Natural killer cell (primary cell): ENCODE results near the gene GRM1. TPM values are rescaled to one million over a fixed set of nuclear protein-coding genes. Genes with fewer than 3 reads are reported as not detected.

Experiments
- ATAC-seq, 3 donors: fragments of 150-1000 bp in 2 of 3; fragments of 200-7000 bp in 1 of 3; cut with Tn5 transposase; 1 replicate in 1 of 3; 2 replicates in 2 of 3; pipeline ENCODE4 v1.10.0; 2021; ENCODE audit warnings: mild to moderate bottlenecking in 2 of 3, moderate library complexity in 2 of 3
- DNase-seq, 2 donors: peaks; one replicate each; pipeline versions ENCODE4 v3.0.0 to v3.0.0-alpha.2; 2013 to 2021; ENCODE audit warnings: mixed read lengths in 1 of 2
- H3K27ac ChIP-seq: one replicate; pipeline ENCODE4 v1.5.1; 2013; ENCODE audit warnings: mild to moderate bottlenecking, low read length
- H3K27me3 ChIP-seq: one replicate; pipeline ENCODE4 v1.6.1; 2013; ENCODE audit warnings: low read length; ENCODE audit not compliant: control insufficient read depth, insufficient read depth
- H3K36me3 ChIP-seq: one replicate; pipeline ENCODE4 v1.6.1; 2013; ENCODE audit warnings: low read length; ENCODE audit not compliant: control insufficient read depth, insufficient read depth
- H3K4me1 ChIP-seq: one replicate; pipeline ENCODE4 v1.6.1; 2013; ENCODE audit warnings: low read length; ENCODE audit not compliant: control insufficient read depth, insufficient read depth
- H3K4me3 ChIP-seq: one replicate; pipeline ENCODE4 v1.5.1; 2013; ENCODE audit warnings: low read length
- H3K9me3 ChIP-seq: one replicate; pipeline ENCODE4 v1.6.1; 2013; ENCODE audit warnings: low read length; ENCODE audit not compliant: control insufficient read depth, insufficient read depth
- H3K27ac Mint-ChIP-seq, 2 donors: one replicate each; pipeline ENCODE4 v1.8.0; 2022; ENCODE audit warnings: mild to moderate bottlenecking in 2 of 2, mixed read lengths in 2 of 2, moderate library complexity in 1 of 2
- H3K27me3 Mint-ChIP-seq, 2 donors: one replicate each; pipeline ENCODE4 v1.8.0; 2022; ENCODE audit warnings: low read depth in 2 of 2, mixed read lengths in 2 of 2
- H3K36me3 Mint-ChIP-seq: one replicate; pipeline ENCODE4 v1.8.0; 2022; ENCODE audit warnings: mixed read lengths
- H3K4me1 Mint-ChIP-seq, 2 donors: one replicate each; pipeline ENCODE4 v1.8.0; 2022; ENCODE audit warnings: mixed read lengths in 2 of 2
- H3K4me3 Mint-ChIP-seq: one replicate; pipeline ENCODE4 v1.8.0; 2022; ENCODE audit warnings: mild to moderate bottlenecking, moderate library complexity, mixed read lengths
- H3K9me3 Mint-ChIP-seq, 2 donors: one replicate each; pipeline ENCODE4 v1.8.0; 2022; ENCODE audit warnings: mixed read lengths in 2 of 2
- WGBS: methylation state at CpG from one replicate; pipeline ENCODE4 v1.1.7; 2013; ENCODE audit warnings: missing lambda C conversion rate; ENCODE audit not compliant: insufficient coverage; 5-methylcytosine and 5-hydroxymethylcytosine counted together
- intact Hi-C: fragments of 100-400 bp; cut with micrococcal nuclease; formaldehyde crosslinking; loops from one replicate; pipeline ENCODE4 v1.14.2; 2022
- total RNA-seq, 4 donors: library from RNA; stranded (reverse); fragments of 120-200 nt in 1 of 4; gene quantifications; one replicate each; pipeline versions ENCODE4 v1.2.3 to v1.2.4, GENCODE V29; 2013 to 2022
- TF ChIP-seq, protein P1 (sequence below): fragments of 200-600 bp; IDR thresholded peaks from one replicate; pipeline ENCODE4 v1.8.0; 2022; ENCODE audit warnings: antibody characterized with exemption

The GRM1 gene
- total RNA-seq, 3 donors from 2014 or later (not counting 1 experiment from before 2014, with no cell fraction given): not detected

DNA sequence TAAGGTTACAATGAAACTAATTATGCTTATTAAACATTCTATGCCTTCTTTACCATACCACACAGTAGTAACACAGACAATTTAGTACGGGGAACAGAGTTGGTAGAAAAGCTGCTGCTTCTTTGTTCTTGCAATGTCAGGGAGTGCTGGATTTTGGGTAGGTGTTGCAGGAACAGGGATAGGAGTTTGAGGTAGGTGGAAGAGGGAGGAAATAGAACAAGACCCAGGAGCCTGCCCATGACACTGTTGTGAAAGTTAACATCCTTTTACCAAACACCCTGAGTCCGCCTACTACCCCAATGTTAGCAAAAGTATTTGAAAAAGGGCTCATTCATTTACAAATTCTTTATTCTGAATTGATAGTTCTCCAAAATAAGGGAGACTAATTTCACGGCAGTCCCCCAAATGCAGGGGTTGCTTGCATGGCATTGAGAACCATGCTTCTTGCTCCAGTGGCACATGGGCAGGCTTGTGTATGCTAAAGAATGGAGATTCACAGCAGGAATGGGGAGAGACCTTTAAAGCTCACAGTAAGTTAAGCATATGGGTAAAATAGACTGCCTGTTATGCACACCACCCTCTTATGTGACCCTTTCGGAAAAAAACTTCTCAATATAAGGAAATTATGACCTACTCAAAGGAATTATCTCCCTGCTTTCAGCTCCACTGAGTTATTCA is 181.7 kb downstream of the GRM1 start:
- H3K36me3 ChIP-seq: no peaks in the 10 kb centered on the region
- DNase-seq (no peak), ATAC-seq (no peak)
- TF ChIP-seq, protein P1, sequence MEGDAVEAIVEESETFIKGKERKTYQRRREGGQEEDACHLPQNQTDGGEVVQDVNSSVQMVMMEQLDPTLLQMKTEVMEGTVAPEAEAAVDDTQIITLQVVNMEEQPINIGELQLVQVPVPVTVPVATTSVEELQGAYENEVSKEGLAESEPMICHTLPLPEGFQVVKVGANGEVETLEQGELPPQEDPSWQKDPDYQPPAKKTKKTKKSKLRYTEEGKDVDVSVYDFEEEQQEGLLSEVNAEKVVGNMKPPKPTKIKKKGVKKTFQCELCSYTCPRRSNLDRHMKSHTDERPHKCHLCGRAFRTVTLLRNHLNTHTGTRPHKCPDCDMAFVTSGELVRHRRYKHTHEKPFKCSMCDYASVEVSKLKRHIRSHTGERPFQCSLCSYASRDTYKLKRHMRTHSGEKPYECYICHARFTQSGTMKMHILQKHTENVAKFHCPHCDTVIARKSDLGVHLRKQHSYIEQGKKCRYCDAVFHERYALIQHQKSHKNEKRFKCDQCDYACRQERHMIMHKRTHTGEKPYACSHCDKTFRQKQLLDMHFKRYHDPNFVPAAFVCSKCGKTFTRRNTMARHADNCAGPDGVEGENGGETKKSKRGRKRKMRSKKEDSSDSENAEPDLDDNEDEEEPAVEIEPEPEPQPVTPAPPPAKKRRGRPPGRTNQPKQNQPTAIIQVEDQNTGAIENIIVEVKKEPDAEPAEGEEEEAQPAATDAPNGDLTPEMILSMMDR: no peak
- H3K27ac ChIP-seq: no peak overlapping the region
- Mint-ChIP-seq H3K4me1 (peaks cover 0 to 4% of the 10 kb centered on the region in 2 donors), H3K4me3 (no peak overlapping the region), H3K27me3 (no peaks in the 10 kb centered on the region), H3K27ac (no peak overlapping the region), H3K36me3 (no peaks in the 10 kb centered on the region), H3K9me3 (peaks cover 7 to 15% of the 10 kb centered on the region in 2 donors)
- no peak overlapping the region for H3K4me3 ChIP-seq
- H3K27me3 ChIP-seq: no peaks in the 10 kb centered on the region
- intact Hi-C loops: no loop called here
- 88% methylated on average over 4 of the region's 4 CpGs for WGBS
- no peaks in the 10 kb centered on the region for H3K4me1 ChIP-seq
- H3K9me3 ChIP-seq: no peaks in the 10 kb centered on the region

DNA sequence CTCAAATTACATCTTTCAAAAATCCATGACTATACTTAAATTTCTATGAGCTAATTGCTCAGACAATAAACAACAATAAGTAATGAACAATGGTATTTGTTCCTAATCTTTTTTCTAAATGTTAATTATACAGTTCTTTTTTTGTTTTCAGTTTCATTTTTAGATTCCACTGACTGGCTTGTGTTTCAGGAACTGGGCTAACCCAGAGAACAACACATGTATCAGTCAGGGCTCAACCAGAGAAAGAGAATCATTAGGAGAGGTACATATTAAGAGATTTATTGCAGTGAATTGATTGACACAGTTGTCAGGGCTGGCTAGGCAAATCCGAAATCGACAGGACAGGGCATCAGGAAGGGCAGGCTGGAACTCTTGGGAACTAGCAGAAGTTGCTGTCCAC is 182.8 kb downstream of the GRM1 start:
- Mint-ChIP-seq H3K36me3 (no peaks in the 10 kb centered on the region), H3K27me3 (no peaks in the 10 kb centered on the region), H3K9me3 (peaks cover 7 to 15% of the 10 kb centered on the region in 2 donors), H3K4me1 (peaks cover 0 to 4% of the 10 kb centered on the region in 2 donors), H3K27ac (no peak overlapping the region), H3K4me3 (no peak overlapping the region)
- H3K27me3 ChIP-seq: no peaks in the 10 kb centered on the region
- ATAC-seq (no peak), DNase-seq (no peak)
- H3K27ac ChIP-seq: no peak overlapping the region
- H3K4me1 ChIP-seq: no peaks in the 10 kb centered on the region
- no peaks in the 10 kb centered on the region for H3K9me3 ChIP-seq
- TF ChIP-seq, protein P1: no peak
- no peaks in the 10 kb centered on the region for H3K36me3 ChIP-seq
- no peak overlapping the region for H3K4me3 ChIP-seq
- 69% methylated on average over 2 of the region's 2 CpGs for WGBS
- intact Hi-C loops: no loop called here

DNA sequence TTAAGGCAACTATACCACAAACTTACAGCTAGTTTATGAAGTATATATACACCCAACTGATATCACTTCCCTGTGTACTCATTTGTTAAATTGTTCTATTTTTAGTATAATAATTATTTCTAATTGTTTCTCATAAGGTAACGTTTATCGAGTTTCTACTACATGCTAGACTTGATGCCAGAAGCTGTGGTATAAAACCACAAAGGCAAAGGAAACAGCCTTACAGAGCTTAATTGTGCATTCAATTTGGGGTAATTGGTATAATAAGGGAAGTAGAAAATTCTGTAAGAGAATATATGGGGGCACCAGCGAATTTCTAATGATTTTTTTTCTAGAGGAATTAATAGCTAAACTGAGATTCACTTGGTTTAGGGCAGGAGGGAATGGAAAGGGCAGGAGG is 183.9 kb downstream of the GRM1 start:
- Histone ChIP-seq H3K27me3 (no peaks in the 10 kb centered on the region), H3K9me3 (no peaks in the 10 kb centered on the region), H3K4me3 (no peak overlapping the region), H3K36me3 (no peaks in the 10 kb centered on the region), H3K27ac (no peak overlapping the region), H3K4me1 (no peaks in the 10 kb centered on the region)
- Mint-ChIP-seq H3K4me3 (no peak overlapping the region), H3K27me3 (no peaks in the 10 kb centered on the region), H3K9me3 (peaks cover 6 to 14% of the 10 kb centered on the region in 2 donors), H3K36me3 (no peaks in the 10 kb centered on the region), H3K27ac (no peak overlapping the region), H3K4me1 (peaks cover 0 to 4% of the 10 kb centered on the region in 2 donors)
- no peak for ATAC-seq
- TF ChIP-seq, protein P1: no peak
- intact Hi-C loops: no loop called here
- DNase-seq: no peak
- WGBS: 9% methylated on average over 3 of the region's 3 CpGs

DNA sequence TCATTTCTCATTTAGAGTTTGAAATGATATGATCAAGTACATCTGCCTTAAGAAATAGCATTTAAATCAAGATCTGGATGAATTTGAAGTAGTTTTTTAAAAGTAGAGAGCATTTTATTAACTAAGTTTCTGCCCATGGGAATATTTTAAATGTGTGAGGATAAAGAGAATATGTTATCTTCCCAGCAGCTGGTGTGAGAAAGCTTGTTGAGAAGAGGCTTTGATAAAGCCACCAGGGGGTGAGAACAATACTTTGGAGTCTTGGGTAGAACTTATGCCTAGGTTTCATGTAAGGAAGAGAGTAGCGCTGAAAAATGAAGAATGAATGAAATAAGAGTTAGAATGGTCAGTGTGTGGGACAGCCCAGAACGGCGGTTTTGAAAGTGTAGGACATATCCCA is 190.2 kb downstream of the GRM1 start:
- H3K4me1 ChIP-seq: no peaks in the 10 kb centered on the region
- H3K27me3 Mint-ChIP-seq: no peaks in the 10 kb centered on the region
- intact Hi-C loops: no loop called here
- ATAC-seq (no peak), DNase-seq (no peak)
- TF ChIP-seq, protein P1: no peak
- peaks cover 3 to 7% of the 10 kb centered on the region in 2 donors for H3K9me3 Mint-ChIP-seq
- 98% methylated on average over 3 of the region's 3 CpGs for WGBS
- peaks cover 7% of the 10 kb centered on the region for H3K36me3 Mint-ChIP-seq
- H3K4me3 Mint-ChIP-seq: no peak overlapping the region
- no peaks in the 10 kb centered on the region for H3K9me3 ChIP-seq
- H3K4me1 Mint-ChIP-seq: no peaks in the 10 kb centered on the region
- no peak overlapping the region for H3K27ac Mint-ChIP-seq
- H3K36me3 ChIP-seq: no peaks in the 10 kb centered on the region
- no peak overlapping the region for H3K4me3 ChIP-seq
- H3K27ac ChIP-seq: no peak overlapping the region
- no peaks in the 10 kb centered on the region for H3K27me3 ChIP-seq
